Peyer's patch (tissue), 4 donors: ENCODE results near the gene FUNDC2.

Source experiments
- CTCF ChIP-seq, 6 experiments: fragments of 450-650 bp in 4 of 6; fragments of 200-600 bp in 2 of 6; sonication (generic) in 1 of 6; IDR thresholded peaks; one replicate each; pipeline ENCODE4 v1.5.1; 2017 to 2019; ENCODE audit warnings: antibody characterized with exemption in 6 of 6, mild to moderate bottlenecking in 3 of 6, moderate library complexity in 1 of 6
- POLR2A ChIP-seq, 2 donors: fragments of 450-650 bp; IDR thresholded peaks; one replicate each; pipeline ENCODE4 v1.5.1; 2017; ENCODE audit warnings: antibody characterized with exemption in 2 of 2, mild to moderate bottlenecking in 2 of 2, moderate library complexity in 2 of 2

- TF ChIP-seq POLR2A (IDR thresholded peaks at IDR 0.05) (no peak), CTCF (IDR thresholded peaks at IDR 0.05) (no peak)
Measured at GRCh38 chrX:154979629-154980028, 47.0 kb upstream of the FUNDC2 start.
